ENCODE results near the gene UMODL1.

DNA sequence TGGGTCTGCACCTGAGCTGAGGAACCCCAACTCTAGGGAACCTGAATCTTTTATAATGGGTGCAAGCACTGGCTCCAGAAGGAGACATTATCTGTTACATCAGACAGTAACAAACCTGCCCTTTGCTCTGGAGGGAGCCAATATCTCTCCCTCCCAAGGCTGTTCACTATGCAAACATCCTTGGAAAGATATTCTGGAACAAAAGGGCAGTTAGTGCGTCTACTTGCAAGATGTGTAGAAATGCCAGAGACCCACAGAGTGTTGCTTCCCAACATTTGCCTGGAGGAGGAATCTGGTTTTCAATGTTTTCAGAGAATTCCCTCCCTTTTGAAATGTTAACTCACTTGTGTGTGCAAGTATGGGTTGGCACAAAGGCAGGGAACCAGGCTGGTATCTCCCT lies 31.9 kb downstream of the UMODL1 start:
- TF ChIP-seq, protein P1, sequence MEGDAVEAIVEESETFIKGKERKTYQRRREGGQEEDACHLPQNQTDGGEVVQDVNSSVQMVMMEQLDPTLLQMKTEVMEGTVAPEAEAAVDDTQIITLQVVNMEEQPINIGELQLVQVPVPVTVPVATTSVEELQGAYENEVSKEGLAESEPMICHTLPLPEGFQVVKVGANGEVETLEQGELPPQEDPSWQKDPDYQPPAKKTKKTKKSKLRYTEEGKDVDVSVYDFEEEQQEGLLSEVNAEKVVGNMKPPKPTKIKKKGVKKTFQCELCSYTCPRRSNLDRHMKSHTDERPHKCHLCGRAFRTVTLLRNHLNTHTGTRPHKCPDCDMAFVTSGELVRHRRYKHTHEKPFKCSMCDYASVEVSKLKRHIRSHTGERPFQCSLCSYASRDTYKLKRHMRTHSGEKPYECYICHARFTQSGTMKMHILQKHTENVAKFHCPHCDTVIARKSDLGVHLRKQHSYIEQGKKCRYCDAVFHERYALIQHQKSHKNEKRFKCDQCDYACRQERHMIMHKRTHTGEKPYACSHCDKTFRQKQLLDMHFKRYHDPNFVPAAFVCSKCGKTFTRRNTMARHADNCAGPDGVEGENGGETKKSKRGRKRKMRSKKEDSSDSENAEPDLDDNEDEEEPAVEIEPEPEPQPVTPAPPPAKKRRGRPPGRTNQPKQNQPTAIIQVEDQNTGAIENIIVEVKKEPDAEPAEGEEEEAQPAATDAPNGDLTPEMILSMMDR (IDR thresholded peaks at IDR 0.05), result no peak
- no peak for TF ChIP-seq POLR2A (IDR thresholded peaks at IDR 0.05)
- no peak for TF ChIP-seq POLR2AphosphoS5 (IDR thresholded peaks at IDR 0.05)
- TF ChIP-seq EP300 (IDR thresholded peaks at IDR 0.05), result no peak

All from suprapubic skin (tissue), 4 donors.